Stimulated activated CD8-positive, alpha-beta memory T cell treated with anti-CD3 and anti-CD28 coated beads, Interleukin-2, amount 100 ng/mL, for 48 hours (primary cell): ENCODE results near the gene SMTNL2.
"Not testable (repeated sequence)": the region's sequence is repeated elsewhere in the genome, so short reads cannot be mapped to it uniquely, and the experiment has no call there.

Source experiments
- DNase-seq, 2 donors: peaks; one replicate each; pipeline ENCODE4 v3.0.0-alpha.2; 2020; ENCODE audit warnings: low read depth in 2 of 2

Gene SMTNL2

DNA sequence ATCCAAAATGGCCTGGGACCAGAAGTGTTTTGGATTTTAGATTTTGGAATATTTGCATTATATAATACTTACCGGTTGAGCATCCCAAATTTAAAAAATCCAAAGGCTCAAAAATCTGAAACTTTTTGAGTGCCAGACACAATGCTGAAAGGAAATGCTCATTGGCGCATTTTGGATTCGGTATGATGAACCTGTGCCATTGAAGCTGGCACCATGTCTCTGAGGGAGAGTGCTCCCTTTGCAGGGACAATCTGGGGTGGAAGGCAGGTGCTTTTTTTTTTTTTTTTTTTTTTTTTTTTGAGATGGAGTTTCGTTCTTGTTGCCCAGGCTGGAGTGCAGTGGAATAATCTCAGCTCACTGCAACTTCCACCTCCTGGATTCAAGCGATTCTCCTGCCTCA is 17.7 kb downstream of the SMTNL2 start:
- no peak for DNase-seq

DNA sequence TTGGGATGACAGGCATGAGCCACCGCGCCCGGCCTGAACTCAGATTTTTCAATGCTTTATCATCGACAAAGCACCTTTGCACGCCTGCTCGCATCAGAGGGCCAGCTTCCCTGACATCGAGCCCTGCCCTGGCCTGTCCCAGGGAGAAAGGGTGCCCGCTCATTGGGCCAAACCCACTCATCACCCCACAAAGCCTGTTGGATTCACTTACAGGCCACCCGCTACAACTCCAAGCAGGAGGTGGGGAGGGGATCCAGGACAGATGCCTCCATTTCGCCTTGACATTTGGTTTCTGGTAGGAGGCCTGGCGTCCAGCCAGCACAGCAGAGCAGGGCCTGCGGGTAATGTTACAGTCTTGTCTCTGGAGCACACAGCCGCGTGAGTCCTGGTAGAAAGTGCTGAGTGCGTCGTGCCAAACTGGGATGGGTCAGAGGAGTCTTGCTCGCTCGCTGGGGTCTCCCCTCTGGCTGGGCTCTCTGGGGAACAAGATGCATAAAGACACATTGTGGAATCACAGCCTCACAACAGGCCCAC is 19.8 kb downstream of the SMTNL2 start:
- DNase-seq: no peak

DNA sequence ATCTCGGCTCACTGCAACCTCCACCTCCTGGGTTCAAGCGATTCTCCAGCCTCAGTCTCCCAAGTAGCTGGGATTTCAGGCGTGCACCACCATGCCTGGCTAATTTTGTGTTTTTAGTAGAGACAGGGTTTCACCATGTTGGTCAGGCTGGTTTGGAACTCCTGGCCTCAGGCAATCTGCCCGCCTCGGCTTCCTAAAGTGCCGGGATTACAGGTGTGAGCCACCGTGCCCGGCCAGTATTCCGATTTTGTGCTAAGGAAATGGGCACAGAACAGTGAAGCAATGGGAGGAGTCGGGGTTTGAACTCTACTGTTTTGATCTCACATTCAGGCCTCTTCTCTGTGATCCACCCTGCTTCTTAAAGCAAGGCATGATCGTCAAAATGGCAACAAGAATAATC is 20.4 kb downstream of the SMTNL2 start:
- DNase-seq: not testable (repeated sequence)

DNA sequence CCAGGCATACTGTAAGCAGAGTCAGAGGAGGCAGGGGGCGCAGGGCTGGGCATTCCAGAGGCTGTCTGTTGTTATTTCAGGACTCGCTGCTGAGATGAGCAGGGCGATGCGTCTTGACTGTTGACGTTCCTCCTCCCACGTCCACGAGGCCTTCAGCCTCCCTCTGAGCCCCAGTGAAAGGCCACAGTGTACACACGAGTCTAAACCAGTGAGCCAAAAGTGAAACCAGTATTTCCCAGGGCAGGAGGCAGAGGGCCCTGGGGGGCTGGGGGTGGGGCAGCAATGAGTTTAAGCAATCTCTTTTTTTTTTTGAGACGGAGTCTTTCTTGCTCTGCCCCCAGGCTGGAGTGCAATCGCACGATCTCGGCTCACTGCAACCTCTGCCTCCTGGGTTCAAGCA is 21.5 kb downstream of the SMTNL2 start:
- no peak for DNase-seq

DNA sequence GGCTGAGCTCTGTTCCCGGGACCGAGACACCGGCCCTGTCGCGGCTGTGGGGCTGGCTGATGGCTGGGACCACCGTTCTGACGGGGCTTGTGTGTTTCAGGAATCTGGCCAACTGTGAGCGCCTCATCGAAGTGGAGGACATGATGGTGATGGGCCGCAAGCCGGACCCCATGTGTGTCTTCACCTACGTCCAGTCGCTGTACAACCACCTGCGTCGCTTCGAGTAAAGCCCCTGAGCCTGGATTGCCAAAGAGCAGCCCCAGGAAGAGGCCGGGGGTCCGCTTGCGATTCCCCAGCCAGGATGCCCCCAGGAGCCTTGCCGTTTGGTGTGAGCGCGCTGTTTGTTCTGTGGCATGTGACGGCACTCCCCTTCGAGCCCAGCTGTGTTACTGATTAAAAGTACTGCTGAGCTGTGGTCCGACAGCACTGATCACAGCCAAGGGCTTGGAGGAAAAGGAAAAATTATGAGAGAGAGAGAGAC is 23.0 kb downstream of the SMTNL2 start:
- DNase-seq: no peak

DNA sequence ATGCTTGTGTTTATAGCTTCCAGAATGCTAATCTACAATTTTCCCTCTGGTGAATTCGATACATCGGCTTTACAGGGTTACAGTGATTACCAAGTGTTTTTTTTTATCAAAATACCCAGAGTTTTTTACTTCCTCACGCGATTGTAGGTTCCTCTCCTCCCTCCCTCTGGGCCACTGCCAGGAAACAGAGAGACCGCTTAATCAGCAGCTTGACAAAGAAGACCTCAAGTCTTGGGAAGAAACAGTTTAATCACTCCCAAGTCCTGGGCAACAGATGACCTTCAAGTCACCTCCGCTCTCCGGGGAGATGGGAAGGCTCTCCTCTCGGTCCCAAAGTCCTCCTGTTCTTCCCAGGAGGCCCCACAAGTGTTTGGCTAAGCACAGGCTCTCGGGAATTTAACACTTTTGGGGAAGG is 23.5 kb downstream of the SMTNL2 start:
- DNase-seq: no peak

DNA sequence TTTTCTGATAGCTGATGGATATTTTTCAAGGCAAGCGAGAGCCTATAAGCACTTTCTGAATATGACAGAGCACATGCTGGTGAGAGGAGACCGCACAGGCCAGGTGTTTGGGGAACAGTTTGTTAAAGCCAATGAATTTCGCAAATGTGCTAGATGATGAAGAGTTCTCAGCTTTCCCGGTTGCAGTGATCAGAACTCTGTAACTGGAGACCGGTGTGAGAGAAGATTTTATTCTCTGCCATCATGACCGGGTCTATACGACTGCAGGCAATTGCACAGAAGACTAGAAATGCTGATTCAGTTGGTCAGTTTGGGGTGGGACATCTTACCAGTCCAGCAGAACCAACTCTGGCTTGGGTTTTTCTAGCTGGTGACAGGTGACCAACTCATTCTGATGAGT is 25.4 kb downstream of the SMTNL2 start:
- no peak for DNase-seq

DNA sequence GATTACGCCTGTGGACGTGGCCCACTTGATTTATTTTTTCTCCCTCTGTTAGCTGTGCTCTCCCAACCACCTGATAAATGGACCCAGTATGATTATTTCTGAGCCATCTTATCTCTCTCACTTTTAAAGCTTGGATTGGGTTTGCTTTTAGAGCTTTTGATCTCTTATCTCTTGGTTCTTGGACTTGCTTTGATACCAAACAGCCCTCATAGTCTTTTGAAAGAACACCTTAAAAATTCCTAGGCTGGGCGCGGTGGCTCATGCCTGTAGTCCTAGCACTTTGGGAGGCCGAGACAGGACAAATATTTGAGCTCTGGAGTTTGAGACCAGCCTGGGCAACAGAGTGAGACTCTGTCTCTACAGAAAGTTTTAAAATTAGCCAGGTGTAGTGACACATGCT is 25.8 kb downstream of the SMTNL2 start:
- DNase-seq: no peak

DNA sequence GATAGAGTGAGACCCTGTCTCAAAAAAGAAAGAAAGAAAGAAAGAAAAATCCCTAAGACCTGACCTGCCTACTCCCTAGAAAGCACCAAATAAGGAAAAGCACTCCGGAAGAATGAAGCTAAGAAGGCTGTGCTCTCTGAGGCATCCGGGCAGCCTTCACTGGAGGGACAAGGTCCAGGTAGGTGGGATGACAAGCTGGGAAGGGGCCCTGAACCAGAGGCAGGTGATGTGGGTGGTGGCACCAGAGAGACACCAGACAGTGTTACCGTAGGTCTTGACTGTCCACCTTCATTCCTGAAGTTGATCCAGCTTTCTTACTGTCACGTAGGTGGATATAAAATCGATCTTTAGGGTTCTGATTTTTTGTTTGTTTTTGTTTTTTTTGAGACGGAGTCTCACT is 26.3 kb downstream of the SMTNL2 start:
- DNase-seq: no peak

DNA sequence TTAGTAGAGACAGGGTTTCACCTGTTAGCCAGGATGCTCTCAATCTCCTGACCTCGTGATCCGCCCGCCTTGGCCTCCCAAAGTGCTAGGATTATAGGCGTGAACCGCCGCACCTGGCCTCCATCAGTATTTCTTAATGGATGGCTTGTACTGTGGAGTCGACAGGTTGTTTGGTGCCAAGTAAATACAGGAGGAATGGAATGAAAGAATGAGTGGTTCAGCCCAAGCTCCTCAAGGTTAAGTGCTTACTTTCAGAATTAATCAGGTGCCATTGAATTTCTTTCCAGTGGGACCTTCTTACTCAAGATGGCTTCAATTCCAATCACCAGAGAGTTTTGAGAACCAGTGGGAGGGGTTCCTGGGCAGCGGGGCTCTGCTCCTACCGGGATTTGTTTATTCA is 32.1 kb downstream of the SMTNL2 start:
- DNase-seq: no peak

DNA sequence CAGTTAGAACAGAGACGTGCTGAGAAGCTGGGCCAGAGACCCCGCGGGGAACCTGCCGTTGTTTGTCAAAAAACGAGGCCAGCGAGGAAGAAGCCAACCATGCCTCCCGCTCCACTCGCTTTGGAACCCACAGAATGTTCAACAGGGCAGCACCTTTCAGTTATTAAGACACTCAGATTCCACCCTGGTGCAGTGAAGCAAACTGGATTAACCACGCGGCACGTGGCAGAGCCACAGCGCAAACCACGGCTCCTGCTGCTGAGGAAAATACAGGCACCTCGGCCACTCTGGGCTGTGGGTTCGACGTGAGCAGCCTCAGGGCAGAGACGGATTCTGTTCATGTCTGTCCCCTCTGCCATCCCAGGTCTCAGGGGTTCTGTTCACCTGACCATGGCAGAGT is 32.8 kb downstream of the SMTNL2 start:
- DNase-seq: no peak

DNA sequence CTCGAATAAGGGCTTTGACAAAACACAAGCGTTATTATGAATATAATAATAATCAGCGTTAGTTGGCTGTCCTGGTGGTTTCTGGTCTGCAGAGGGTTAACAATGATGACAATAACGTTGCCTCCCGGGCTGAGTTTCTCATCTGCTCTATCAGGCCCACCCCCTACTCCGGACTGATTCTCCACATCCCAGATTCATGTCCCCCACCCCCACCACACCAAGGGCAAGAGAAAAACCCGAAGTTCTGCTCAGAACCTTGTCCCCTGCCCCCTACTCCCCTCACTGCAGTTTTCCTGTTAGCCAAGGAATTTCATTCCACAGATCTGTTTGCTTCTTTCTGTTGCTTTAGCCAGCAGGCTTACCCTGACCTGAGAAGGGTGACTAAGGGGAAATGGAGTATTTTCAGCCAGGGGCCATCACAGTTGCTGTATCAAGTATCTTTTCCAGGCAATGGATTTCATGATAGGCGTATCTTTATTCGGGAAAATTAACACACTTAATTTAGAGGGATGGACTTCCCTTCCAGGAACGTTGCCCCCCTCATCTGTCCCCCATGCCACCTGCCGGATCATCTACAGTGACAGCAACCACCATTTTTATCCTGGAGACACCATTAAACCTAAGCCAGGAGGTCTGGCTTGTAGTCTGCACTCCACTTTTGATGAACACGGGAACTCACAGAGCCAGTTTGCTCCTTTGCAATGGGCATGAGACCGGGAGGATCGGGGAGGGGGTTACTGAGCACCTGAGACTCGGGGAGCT is 33.4 kb downstream of the SMTNL2 start:
- no peak for DNase-seq

DNA sequence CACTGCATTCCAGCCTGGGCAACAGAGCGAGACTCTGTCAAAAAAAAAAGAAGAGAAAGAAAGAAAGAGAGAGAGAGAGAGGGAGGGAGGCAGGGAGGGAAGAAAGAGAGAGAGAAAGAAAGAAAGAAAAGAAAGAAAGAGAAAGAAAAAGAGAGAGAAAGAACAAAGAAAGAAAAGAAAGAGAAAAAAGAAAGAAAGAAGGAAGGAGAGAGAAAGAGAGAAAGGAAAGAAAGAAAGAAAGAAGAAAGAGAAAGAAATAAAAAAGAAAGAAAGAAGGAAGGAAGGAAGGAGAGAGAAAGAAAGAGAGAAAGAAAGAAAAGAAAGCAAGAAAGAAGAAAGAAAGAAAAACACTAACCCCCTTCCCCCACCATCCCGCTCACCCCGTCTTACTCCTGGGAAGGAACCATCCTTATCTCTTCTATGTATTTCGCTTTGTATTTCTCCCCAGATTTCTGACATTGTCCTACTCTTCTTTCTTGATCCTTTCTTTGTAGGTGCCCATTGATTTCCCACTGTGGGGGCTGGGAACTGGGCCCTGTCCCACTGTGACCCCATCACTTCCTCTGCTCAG is 36.3 kb downstream of the SMTNL2 start:
- DNase-seq: no peak

DNA sequence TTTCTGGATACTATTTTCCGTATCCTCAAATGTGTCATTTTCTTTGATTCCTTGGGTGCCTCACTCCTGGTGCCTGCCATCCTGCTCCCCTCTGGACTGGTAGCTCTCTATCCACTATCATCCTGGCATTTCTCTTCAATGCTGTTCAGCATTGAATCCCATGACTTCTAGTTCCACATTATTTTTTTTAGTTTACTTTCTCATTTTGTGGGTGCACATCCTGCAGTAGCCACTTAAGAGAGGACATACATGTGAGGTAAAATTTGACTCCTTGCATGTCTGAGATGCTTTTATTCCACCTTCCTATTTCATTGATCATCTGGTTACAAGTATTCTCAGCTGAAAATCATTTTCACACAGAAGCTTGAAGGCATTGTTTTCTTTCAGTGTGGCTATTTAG is 38.0 kb downstream of the SMTNL2 start:
- no peak for DNase-seq

DNA sequence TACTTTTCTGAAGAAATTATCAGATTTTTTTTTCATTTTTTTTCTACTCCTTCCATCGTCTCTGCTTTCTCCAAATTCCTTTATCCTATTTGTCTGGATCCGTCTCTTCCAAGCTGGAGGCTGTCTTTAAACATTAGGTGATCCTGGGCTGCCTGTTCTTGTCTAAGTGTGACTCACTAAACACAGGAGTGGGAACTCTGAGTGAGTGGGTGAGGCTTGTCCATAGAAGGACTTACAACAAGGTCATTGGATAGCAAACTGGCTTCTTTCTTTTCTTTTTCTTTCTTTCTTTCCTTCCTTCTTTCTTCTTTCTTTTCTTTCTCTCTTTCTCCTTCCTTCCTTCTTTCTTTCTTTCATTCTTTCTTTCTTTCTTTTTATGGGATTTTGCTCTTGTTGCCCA is 38.9 kb downstream of the SMTNL2 start:
- DNase-seq: no peak

DNA sequence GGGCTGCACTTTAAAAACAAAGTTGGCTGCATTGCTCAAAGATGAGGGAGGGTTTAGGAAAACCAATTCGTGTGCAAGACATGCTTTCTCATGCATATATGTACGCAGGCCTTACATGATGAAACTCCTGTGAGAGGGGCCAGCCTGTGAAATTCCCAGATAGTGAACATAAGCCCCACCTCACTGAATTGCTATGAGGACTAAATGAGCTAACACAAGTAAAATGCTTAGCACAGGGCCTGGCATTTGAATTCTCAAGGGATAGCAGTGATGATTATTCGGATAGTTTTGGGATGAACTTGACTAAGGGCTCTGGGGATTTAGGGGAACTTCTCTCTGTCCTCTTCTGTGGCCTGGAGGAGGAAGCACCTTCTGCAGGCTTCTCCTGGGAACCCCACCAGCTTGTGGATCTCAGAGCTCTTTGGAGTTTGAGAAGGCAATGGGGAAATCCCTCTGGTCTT is 40.2 kb downstream of the SMTNL2 start:
- not testable (repeated sequence) for DNase-seq

DNA sequence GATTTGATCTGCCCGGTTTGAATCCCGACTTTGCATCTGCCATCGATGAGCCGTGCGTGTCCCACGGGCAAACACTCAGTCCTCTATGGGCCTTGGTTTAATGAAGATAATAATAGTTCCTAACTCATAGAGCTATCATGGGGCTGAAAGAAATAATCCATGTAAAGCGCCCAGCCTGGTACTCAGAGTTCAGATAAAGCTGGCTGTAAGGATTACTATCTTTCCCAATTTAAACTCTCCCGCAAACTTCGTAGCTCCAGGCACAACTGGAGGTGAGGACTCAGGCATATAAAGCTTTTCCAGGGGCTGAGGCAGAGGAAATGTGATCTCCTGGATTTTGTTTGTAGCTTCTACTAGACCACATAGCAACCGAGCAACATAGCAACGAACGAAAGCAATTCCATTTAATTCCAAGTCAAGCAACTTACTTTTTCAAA is 40.9 kb downstream of the SMTNL2 start:
- no peak for DNase-seq

DNA sequence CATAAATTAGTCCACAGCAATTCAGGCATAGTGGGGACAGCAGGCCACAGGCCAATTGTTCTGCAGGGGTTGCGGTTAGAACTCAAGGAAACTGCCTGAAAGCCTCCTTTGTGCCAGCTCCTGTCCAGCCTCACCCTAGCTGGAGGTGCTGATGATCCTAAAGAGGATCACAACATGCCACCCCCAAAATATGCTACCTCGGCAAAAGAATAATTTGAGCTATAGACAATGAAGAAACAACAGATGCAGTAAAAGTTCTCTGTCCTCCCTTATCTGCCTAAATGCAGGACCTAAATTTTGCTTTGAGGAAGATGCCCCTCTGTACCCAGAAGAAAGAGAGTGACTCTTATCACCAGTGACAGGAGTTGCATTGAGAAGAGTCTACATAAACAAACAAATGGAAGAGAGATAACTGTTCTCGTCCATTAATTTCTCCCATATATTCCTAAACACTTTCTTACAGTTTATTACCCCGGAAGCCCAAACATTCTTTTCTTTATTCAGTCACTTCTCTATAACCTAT is 42.5 kb downstream of the SMTNL2 start:
- no peak for DNase-seq

DNA sequence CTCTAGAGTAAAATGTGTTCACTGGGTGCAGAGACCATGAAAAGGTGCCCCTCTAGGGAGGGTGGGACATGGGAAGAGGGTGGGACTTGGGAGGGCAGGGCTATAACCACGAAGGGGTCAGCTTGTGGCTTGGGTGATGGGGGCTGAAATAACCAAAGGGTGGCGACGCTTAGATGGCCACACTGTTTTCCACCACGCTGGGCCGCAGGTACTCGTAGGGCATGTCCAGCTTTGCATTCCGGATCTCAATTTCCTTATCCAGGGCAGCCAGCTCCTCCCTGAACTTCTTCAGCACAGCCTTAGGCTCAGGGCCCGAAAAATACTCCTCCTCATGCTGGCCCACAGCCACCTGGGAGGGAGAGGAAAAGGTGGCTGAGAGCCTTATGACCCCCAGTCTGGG is 47.1 kb downstream of the SMTNL2 start:
- no peak for DNase-seq

DNA sequence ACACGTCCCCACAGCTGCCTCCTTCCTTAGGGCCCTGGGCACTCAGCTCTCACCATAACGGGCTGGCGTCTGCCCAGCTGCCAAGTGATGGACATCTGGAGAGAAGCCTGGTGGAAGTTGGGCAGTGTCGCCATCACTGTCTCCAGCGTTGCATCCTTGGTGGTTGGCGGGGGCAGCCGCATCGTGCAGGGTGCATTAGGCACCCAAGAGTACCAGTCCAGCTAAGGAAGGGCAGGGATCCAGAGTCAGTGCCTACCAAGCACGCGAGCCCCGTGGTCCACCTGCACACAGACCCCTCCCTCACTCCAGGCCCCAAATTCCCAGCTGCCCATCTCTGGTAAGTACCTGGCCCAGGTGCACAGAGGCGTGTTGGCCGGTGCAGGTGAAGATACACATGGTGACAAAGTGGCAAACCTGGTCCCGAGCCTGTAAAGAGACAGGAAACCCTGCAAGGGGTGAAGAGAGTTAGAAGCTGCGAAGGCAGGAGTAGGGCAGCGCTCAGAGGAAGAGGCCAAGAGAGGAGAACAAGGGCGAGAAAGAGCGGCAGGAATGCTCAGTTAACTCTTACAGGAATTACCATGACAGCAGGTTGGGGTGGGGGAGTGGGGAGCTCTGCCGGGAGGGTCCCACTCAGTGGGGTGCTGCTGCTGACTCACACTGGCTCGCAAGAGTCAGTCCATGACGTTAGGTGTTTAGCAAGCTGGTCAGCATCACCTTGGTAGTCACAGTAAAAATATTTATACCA is 47.7 kb downstream of the SMTNL2 start:
- no peak for DNase-seq

DNA sequence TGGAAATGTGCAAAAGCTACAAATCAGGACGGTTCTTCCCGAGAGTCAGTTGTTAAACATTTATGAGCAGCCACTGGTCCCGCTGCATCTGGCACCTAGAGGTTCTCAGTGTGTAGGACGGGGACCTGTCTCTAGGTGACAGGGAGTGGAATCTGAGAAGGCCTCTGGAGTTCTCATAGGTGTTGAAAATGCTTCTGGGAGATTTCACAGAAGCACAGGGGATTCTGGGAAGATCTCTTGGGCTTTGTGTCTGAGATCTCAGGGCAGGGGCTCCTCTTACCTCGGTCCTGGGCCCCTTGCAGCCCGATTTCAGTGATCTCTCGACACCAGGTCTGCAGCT is 48.2 kb downstream of the SMTNL2 start:
- no peak for DNase-seq

DNA sequence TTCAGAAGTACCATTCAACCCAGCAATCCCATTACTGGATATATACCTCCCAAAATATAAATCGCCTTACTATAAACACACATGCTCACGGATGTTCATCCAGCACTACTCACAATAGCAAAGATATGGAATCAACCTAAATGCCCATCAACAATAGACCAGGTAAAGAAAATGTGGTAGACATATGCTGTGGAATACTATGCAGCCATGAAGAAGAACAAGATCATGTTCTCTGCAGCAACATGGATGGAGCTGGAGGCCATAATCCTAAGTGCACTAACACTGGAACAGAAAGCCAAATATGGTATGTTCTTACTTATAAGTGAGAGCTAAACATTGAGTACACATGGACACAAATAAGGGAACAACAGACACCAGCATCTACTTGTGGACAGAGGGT is 49.3 kb downstream of the SMTNL2 start:
- no peak for DNase-seq
